ENCODE results near the gene SLC12A3.

DNA sequence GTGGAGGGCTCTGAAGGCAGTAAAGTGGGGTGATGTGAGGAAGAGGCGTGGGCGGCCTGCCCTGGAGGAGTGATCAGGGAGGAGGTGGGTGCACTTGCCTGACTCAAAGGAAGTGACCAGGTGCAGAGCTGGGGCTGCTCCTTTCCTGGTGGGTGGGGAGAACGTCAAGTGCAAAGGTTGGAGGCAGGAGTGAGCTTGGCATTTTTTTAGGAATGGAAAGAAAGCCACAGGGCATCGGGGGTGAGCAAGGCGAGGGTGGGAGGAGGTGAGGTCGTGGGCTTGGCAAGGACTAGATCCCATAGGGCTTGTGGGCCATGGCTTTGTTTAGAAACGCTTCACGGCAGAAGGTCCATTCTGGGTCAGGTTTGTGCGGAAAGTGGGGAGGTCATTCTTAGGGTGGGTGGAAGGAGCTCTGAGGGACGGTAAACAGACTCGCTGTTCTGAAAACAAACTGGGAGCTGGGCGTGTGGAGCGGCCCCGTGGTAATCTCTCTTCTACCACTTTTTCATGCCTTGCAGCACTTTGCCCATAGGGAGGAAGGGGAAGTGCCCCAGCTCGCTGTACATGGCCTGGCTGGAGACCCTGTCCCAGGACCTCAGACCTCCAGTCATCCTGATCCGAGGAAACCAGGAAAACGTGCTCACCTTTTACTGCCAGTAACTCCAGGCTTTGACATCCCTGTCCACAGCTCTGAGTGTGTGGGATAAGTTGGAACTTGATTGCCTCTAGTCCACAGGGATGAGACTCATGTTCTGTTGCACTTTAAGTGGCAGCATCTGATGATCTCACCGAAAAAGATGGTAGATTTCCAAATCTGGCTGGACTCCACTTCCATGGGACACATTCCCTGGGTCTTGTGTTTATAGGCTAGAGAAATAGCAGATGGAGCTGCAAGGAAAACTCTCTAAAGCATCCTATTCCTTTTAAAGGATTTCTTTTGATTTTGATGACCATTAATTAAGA lies 48.0 kb downstream of the SLC12A3 start:
- TF ChIP-seq SP1 (IDR thresholded peaks at IDR 0.05) (no peak), L3MBTL2 (conservative IDR thresholded peaks at IDR 0.05) (no peak), ZNF384 (IDR thresholded peaks at IDR 0.05) (no peak), TARDBP (IDR thresholded peaks at IDR 0.05) (no peak), BHLHE40 (IDR thresholded peaks at IDR 0.05; ENCODE audit: borderline replicate concordance) (no peak), ARNT (IDR thresholded peaks at IDR 0.05) (no peak), FOXA1 (IDR thresholded peaks at IDR 0.05) (no peak), FOXM1 (IDR thresholded peaks at IDR 0.05; ENCODE audit: borderline replicate concordance) (no peak), SUZ12 (IDR thresholded peaks at IDR 0.05) (no peak), ELF4 (IDR thresholded peaks at IDR 0.05) (no peak), FOXK2 (IDR thresholded peaks at IDR 0.05) (no peak), HDGF (IDR thresholded peaks at IDR 0.05; ENCODE audit: borderline replicate concordance) (no peak), CTBP1 (IDR thresholded peaks at IDR 0.05; ENCODE audit: borderline replicate concordance) (no peak), LEF1 (IDR thresholded peaks at IDR 0.05; ENCODE audit: borderline replicate concordance) (no peak)
